ENCODE measurements around the gene DPYSL5. TPM values are rescaled to one million over a fixed set of nuclear protein-coding genes. Genes with fewer than 3 reads are reported as not detected.
"Not testable (repeated sequence)": the region's sequence is repeated elsewhere in the genome, so short reads cannot be mapped to it uniquely, and the experiment has no call there.

The DPYSL5 gene, protein sequence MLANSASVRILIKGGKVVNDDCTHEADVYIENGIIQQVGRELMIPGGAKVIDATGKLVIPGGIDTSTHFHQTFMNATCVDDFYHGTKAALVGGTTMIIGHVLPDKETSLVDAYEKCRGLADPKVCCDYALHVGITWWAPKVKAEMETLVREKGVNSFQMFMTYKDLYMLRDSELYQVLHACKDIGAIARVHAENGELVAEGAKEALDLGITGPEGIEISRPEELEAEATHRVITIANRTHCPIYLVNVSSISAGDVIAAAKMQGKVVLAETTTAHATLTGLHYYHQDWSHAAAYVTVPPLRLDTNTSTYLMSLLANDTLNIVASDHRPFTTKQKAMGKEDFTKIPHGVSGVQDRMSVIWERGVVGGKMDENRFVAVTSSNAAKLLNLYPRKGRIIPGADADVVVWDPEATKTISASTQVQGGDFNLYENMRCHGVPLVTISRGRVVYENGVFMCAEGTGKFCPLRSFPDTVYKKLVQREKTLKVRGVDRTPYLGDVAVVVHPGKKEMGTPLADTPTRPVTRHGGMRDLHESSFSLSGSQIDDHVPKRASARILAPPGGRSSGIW
- under 1 TPM in 2 of 3 donors, not detected in 1; 0.01 to 0.06 TPM for polyA plus RNA-seq

DNA sequence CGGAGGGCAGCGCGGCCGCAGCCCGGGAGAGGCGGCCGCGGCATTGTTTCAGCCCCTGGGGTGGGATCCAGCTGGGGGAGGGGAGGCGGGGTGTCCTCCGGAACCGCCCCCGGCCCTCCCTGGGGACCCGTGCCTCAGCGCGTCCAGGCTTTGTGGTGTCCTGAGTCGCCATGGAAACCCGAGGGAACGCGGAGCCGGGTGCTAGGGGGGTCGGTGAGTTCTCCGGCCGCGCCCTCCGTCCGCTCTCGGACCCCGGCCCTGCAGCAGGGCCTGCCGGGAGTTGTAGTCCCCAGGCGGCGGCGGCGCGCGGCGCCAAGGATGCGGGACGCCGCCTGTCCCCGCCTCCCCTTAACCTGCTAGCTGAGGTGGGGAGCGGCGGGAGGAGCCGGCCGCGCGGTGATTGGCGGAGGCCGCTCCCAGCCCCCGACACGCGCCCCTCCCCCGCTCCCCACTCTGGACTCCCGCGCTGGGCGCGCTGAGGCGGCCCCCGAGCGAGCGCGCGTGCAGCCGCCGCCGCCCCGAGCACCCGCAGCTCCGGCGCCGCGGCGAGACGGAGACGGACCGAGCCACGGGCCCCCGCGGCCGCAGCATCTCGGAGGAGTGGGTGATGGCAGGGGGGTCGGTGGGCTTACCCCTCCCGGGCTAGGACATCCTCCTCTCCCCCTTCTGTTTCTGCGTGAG, at the start of gene DPYSL5:
Gene DPYSL5, plus strand, starts transcription at position 478 of the 681 bp plus-strand sequence. CDS start 50,368 bp downstream, outside the sequence.
- WGBS, 3 donors = 0 to 2% (median 1%) methylated on average over 53 to 83 of the region's 83 CpGs
- H3K27ac ChIP-seq (ENCODE audit: low read depth, low read length) = no peak within 1 kb of the TSS

DNA sequence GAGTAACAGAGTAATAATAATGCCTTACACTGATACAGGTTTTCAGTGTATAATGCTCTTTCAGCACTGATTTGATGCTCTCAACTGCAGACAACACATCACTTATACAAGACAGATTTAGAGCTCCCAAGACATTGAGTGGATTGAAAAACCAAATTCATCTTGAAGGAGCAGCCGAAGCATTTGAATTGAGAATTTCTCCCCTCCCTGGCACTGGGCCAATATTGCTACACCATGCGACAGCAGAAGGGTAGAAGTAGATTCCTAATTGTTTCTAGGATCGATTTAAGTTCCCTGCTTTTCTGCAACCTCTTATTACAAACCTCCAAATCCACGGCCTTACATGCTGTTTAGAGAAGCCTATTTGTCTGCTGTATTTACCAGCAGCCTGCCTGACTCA, 46.6 kb upstream of the DPYSL5 start:
- 69 to 74% (median 73%) methylated on average over 4 of the region's 4 CpGs for WGBS, 3 donors
- H3K27ac ChIP-seq (ENCODE audit: low read depth, low read length) = no peak overlapping the region

DNA sequence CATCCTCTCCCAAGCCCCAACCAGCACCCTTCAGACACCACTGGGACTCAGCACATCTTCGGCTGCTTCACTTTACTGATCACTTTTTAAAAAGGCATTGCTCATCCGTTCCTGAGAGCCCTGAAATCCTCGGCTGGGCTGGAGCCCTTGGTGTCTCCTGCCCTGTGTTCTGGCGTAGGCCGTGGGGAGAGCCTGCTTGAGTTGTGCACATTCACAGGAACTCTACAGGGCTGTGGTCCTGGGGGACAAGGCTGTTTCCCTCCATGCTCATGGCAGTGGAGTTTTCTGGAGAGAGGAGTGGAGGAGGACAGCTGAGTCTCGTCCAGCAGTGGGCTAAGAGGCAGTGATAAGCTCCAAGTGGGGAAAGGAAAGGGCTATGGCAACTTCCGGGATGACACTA, 46.1 kb upstream of the DPYSL5 start:
- WGBS, 3 donors = 92 to 95% (median 93%) methylated on average over 7 of the region's 7 CpGs
- no peak overlapping the region for H3K27ac ChIP-seq (ENCODE audit: low read depth, low read length)

DNA sequence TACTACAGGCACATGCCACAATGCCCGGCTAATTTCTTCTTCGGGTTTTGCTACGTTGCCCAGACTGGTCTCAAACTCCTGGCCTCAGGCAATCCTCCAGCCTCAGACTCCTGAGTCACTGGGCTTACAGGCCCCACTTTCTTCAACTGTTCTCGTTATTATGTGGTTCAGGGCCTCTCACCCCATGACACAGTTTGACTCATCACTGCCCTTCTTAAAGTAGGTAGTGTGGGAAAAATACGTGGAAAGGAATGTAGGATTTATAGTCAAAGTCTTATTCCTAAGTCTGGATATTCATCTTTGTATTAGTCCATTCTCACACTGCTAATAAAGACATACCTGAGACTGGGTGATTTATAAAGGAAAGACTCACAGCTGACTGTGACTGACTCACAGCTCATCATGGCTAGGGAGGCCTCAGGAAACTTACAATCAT, 42.7 kb upstream of the DPYSL5 start:
- WGBS, 3 donors = 67 to 84% (median 80%) methylated on average over 5 of the region's 5 CpGs
- H3K27ac ChIP-seq (ENCODE audit: low read depth, low read length) = no peak overlapping the region

DNA sequence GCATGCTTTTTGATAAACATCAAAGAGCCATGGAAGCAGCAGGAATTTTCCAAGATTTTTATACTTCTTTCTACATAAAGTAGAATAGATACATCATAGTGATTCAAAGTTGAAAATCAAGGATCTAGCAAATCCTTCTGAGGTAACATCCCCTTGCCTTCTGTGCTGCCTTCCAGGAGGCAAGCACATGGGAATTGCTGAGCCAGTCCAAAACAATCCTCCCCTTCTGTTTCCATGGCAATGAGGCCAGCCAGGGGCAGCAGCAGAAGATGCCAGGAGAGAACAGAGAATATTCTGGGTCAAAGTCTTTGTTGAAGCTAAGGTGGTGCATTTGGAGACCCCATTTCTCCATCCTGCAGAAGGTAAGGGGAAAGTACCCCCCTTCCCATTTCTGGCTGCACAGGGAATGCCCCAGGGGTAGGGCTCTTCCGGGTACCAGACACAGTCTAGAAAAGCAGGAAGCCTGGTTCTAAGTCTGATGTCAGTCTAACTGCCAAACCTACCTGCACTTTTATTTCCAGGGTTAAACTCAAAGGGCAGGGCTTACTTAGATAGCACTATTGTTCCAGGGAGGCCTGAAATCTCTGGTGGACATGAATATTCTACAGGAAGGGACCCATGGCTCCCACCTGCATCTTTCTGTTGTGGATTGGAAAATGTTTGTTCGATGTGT, 40.0 kb upstream of the DPYSL5 start:
- 48 to 58% (median 57%) methylated on average over 2 of the region's 2 CpGs for WGBS, 3 donors

DNA sequence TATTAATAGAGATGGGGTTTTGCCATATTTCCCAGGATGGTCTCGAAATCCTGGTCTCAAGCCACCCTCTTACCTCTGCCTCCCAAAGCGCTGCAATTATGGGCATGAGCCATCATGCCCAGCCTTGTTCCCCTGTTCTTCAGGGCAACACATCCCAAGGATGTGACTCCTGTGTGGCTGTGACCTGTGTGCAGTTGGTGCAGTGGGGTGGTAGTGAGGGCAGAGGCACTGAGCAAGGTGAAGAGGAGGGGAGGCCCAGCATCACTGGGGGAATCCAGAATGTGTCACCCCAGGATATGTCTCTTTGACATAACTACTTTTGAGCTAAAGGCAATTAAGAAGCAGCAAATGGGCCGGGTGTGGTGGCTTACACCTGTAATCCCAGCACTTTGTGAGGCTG, 38.7 kb upstream of the DPYSL5 start:
- WGBS, 3 donors = 85 to 94% (median 86%) methylated on average over 3 of the region's 3 CpGs
- no peak overlapping the region for H3K27ac ChIP-seq (ENCODE audit: low read depth, low read length)

More for the DNA sequence above, 40.0 kb upstream of the DPYSL5 start:
- no peak overlapping the region for H3K27ac ChIP-seq (ENCODE audit: low read depth, low read length)

DNA sequence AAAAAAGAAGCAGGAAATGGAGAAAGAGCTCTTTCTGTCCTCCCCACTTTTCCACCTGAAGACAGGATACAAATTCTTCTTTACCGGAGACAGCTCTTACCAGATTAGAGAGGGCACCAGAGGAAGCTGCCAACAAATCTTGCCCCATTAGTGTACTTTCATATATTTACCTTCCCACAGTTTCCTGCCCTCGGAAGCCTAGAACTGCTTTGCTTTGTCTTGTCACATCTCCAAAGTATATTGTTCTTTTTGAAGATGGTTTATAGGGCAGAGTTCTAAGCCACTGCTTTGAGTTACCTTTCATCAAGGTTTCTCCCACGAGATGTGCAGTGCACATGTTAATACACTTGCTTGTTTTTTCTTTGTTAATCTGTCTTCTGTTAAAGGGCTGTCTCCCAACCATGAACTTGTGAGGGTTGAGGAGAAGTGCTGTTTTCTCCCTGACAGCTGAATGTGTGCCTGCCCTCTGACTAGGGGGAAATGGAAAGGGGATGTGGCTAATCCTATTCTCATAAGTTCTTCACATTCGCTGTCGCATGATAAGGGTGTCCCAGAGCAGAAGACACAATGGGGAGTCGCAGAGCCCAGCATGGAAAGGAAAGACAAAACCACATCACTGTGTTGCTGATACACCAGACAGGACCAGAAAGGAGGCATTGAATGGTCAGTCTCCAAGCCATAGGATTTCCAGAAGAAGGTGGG, 37.9 kb upstream of the DPYSL5 start:
- WGBS, 3 donors = 37 to 60% (median 49%) methylated on average over 6 of the region's 6 CpGs
- no peak overlapping the region for H3K27ac ChIP-seq (ENCODE audit: low read depth, low read length)

DNA sequence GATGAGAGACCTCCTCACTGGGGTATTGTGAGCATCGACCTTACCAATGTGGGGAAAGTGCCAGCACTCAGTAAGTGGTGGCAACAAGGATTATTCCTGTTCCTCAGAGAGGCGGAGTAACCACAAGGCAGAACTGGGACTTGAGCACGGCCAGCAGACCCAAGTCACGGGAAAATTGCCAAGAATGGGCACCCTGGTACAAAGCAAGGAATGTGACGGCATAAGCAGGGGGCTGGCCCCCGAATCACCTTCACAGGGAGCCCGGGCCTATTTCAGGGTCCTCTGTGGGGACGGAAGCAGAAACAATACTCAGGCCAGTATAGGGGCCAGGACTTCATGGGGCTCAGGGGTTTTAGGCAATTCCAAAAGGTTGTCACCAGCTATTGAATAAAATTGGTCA, 36.7 kb upstream of the DPYSL5 start:
- 62 to 81% (median 80%) methylated on average over 8 of the region's 8 CpGs for WGBS, 3 donors

DNA sequence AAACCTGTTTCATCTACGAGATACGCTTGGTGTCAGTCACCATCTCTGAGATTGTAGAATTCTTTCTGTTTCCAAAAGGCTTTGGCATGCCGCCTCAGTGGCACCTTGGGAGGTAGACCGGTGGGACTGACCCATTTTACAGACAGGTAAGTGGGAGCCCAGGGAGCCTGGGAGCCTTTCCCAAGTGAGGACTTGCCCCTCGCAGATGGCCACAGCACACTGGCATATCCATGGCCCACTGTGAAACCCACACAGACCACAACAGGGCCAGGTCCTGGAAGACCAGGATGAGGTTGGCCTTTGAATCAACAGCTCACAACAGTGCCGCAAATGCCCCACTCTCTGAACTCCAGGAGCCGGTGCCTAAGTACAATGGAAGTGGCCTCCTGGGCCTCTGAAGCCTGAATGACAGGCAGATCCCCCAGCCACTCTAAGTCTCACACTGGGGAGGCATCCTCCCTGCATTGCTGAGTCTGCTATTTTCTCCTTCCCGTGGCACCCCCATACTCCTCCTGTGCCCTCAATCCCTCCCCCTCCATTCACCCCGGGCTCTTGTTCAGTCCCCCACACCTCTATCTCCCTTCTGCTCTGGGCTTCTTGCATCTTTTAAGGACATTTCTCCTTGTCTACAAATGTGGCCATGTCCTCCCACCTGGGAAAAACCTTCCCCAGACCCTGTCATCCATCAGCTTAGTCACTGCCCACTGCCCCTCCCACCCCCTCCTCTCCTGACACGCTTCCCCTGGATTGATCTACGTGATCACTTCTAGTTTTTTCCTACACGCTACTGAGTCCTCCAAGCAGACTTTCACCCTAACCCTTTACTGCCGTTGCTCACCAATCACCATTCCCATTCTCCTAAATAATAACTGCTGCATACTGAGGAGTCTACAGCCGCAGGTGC, 35.9 kb upstream of the DPYSL5 start:
- H3K27ac ChIP-seq (ENCODE audit: low read depth, low read length) = no peak overlapping the region
- 70 to 81% (median 77%) methylated on average over 14 of the region's 14 CpGs for WGBS, 3 donors

More for the DNA sequence above, 36.7 kb upstream of the DPYSL5 start:
- H3K27ac ChIP-seq (ENCODE audit: low read depth, low read length) = no peak overlapping the region

DNA sequence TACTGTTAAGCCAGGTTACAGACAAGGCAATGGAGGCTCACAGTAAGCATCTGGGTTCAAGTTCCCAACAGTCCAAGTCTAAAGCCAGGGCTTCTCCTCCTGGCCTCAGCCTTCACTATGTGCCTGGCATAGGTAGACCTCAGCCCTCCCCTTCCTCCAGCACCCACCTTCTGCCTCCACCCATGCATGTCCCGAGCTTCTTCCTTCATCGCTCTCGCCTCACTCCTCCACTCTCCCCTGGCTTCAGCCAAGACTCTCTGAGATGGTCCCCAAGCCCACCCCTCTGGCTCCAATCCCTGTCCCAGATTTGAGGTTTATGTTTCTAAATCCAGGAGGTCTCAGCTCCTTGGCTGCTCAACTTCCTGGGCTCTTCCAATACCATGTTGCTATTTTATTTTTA, 35.2 kb upstream of the DPYSL5 start:
- 92 to 95% (median 93%) methylated on average over 3 of the region's 3 CpGs for WGBS, 3 donors
- H3K27ac ChIP-seq (ENCODE audit: low read depth, low read length) = no peak overlapping the region

DNA sequence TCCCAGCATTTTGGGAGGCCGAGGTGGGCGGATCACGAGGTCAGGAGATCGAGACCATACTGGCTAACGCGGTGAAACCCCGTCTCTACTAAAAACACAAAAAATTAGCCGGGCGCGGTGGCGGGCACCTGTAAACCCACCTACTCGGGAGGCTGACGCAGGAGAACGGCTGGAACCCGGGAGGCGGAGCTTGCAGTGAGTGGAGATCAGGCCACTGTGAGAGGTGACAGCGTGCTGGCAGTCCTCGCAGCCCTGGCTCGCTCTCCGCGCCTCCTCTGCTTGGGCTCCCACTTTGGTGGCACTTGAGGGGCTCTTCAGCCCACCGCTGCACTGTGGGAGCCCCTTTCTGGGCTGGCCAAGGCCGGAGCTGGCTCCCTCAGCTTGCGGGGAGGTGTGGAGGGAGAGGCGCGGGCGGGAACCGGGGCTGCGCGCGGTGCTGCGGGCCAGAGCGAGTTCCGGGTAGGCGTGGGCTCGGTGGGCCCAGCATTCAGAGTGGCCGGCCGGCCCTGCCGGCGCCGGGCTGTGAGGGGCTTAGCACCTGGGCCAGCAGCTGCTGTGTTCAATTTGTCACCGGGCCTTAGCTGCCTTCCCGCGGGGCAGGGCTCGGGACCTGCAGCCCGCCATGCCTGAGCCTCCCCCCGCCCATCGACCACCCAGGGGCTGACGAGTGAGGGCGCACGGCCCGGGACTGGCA, 33.7 kb upstream of the DPYSL5 start:
- 93 to 95% (median 94%) methylated on average over 33 to 52 of the region's 52 CpGs for WGBS, 3 donors
- not testable (repeated sequence) for H3K27ac ChIP-seq (ENCODE audit: low read depth, low read length)

DNA sequence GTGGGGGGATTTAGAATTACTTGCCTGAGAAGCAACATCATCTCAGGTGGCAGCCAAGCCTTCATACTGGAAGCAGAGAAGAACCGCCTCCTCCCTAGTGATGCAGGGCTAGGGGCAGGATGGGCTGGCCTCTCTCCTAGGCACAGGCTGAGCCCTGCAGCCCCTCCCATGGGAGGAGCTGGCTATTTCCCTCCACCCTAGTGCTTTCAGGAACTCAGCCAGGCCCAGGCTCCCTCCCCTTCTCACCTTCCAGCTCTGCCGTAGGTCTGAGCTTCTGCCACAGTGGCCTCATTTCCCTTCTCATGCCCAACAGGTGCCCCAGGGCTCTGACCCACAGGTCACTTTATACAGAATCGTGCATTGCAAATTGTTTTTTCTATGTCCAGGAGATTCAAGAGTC, 31.0 kb upstream of the DPYSL5 start:
- 48 to 60% (median 48%) methylated on average over 2 to 3 of the region's 3 CpGs for WGBS, 3 donors
- no peak overlapping the region for H3K27ac ChIP-seq (ENCODE audit: low read depth, low read length)

DNA sequence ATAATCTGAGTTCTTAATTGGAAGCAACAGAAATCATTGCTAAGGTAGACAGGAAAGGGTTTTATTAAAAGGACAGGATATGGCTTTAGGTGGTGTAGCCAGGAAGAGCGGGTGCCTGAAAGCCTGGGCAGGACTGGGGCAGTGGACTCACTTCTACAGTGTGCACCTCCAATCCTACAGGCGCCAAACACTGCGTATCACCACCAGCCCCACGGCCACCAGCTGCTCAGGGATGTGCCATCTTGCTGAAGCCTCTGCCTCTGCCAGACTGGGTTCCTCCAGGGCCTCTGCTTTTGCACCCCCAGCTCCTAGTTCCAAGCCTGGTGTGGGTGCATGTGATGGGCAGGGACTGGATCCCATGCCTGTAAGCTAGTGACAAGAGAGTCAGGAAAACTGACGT, 29.7 kb upstream of the DPYSL5 start:
- WGBS, 3 donors = 75 to 79% (median 77%) methylated on average over 5 of the region's 5 CpGs
- no peak overlapping the region for H3K27ac ChIP-seq (ENCODE audit: low read depth, low read length)

DNA sequence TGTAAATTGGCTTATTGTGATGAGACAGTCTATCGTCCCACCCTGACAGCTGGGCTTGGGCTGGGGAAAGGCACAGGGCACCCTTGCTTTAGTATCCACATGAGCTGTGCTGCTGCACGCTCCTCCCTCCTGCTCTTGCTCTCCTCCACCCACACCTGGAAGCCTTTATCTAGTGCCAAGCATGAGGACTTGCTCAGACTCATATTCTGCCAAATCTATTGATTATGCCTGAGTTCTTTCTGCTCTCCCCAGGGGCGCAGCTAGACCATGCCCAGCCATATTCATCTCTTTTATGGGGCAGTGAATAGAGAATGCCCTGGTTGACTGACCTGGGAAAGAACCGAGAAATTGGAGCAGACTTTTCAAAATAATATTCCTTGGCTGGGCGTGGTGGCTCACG, 29.0 kb upstream of the DPYSL5 start:
- 68 to 78% (median 77%) methylated on average over 6 of the region's 6 CpGs for WGBS, 3 donors
- H3K27ac ChIP-seq (ENCODE audit: low read depth, low read length) = no peak overlapping the region

DNA sequence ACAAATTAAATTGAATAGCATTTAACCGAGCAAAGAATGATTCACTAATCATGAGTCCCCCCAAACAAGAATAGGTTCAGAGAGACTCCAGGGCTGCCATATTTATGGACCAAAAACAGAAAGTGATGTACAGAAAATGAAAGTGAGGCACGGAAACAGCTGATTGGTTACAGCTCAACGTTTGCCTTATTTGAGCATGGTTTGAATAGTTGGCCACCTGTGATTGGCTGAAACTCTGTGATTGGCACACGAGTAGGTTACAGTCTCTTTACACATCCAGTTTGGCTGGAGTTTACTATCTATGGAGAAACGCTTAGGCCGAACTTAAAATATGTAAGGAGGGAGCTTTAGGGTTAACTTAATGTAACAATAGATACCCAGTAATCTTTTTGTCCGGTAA, 27.0 kb upstream of the DPYSL5 start:
- H3K27ac ChIP-seq (ENCODE audit: low read depth, low read length) = no peak overlapping the region
- 82 to 88% (median 87%) methylated on average over 7 of the region's 7 CpGs for WGBS, 3 donors

DNA sequence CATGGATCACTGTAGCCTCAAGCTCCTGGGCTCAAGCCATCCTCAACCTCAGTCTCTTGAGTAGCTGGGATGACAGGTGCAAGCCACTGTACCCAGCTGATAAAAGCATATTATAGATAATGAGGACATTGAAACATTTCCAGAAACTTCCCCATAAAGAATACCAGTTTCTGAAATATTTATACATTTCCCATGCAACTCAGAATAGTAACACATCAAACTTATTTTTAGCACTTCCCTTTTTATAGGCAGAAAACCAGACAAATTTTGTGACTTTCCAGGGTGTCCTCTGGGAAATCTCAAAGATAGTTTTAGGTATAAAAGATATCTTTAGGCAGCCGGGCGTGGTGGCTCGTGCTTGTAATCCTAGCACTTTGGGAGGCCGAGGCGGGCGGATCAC, 25.1 kb upstream of the DPYSL5 start:
- WGBS, 3 donors = 83 to 86% (median 86%) methylated on average over 6 of the region's 6 CpGs

More for the DNA sequence above, 25.1 kb upstream of the DPYSL5 start:
- H3K27ac ChIP-seq (ENCODE audit: low read depth, low read length) = no peak overlapping the region
